ENCODE results near the gene CFAP46.

DNA sequence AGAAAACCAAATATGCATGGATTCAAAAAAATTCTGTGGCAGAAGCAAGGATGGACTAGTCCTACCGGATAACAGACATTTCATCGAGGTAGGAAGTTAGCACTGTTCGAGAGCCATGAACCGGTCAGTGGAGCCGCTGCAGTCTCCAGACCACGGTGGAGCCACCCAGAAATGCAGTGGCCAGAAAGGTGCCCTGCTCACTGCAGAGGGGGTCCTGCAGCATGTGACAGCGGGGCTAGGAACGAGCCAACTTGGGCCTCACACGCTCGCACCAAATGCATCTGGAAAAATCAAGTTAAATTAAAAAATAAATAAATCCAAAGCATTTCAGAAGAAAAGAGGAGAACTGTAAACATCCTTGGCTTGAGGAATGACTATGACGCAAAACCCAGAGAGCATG is 13.1 kb upstream of the CFAP46 start:
- TF ChIP-seq, protein P1, sequence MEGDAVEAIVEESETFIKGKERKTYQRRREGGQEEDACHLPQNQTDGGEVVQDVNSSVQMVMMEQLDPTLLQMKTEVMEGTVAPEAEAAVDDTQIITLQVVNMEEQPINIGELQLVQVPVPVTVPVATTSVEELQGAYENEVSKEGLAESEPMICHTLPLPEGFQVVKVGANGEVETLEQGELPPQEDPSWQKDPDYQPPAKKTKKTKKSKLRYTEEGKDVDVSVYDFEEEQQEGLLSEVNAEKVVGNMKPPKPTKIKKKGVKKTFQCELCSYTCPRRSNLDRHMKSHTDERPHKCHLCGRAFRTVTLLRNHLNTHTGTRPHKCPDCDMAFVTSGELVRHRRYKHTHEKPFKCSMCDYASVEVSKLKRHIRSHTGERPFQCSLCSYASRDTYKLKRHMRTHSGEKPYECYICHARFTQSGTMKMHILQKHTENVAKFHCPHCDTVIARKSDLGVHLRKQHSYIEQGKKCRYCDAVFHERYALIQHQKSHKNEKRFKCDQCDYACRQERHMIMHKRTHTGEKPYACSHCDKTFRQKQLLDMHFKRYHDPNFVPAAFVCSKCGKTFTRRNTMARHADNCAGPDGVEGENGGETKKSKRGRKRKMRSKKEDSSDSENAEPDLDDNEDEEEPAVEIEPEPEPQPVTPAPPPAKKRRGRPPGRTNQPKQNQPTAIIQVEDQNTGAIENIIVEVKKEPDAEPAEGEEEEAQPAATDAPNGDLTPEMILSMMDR (IDR thresholded peaks at IDR 0.05; ENCODE audit: insufficient read depth, low read depth, low read length), result no peak
- no peak for TF ChIP-seq EZH2 (IDR thresholded peaks at IDR 0.05; ENCODE audit: insufficient read depth, low read length)

Data from astrocyte (in vitro differentiated cells and primary cell).